Fibroblast of pulmonary artery (primary cell): Measurements from ENCODE around the gene ZCCHC14.
"Not testable (repeated sequence)": the region's sequence is repeated elsewhere in the genome, so short reads cannot be mapped to it uniquely, and the experiment has no call there.

Source experiments
- DNase-seq: peaks from one replicate; pipeline ENCODE4 v3.0.0-alpha.2; 2010; ENCODE audit warnings: low read depth
- H3K4me3 ChIP-seq: replicated peaks from 2 replicates; pipeline ENCODE4 v1.5.1; 2011; ENCODE audit warnings: low read depth, mild to moderate bottlenecking, control low read depth, low read length, moderate library complexity
- CTCF ChIP-seq: IDR thresholded peaks from 2 replicates; pipeline ENCODE4 v1.5.1; 2011; ENCODE audit warnings: mild to moderate bottlenecking, control low read depth, low read length, inconsistent platforms; ENCODE audit errors: missing control alignments

ZCCHC14 gene

DNA sequence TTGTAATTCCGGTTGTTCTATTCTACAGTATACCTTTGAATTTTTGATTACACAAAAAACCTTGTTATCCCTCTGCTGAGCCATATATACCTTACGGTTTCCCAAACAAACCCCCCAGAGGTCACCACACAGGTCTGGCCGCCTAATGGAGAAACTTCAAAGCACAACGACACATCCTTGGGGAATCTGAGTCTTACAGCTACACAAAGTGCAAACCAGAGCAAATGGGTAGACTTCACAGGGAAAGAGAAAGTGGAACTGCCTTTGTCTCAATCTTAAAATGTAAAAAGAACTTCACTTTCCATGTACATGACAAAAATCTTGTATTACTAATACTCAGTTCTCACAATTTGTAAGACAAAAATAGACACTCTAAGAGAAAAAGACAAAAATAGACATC is 111.9 kb downstream of the ZCCHC14 start:
- H3K4me3 ChIP-seq = peak overlapping the region; percentile 73
- peak; percentile 44 for DNase-seq
- peak; percentile 4 for TF ChIP-seq CTCF

- no peak for DNase-seq
- no peak overlapping the region for H3K4me3 ChIP-seq
- TF ChIP-seq CTCF = no peak
Observed at GRCh38 chr16:87380403-87380802, 112.4 kb downstream of the ZCCHC14 start.

DNA sequence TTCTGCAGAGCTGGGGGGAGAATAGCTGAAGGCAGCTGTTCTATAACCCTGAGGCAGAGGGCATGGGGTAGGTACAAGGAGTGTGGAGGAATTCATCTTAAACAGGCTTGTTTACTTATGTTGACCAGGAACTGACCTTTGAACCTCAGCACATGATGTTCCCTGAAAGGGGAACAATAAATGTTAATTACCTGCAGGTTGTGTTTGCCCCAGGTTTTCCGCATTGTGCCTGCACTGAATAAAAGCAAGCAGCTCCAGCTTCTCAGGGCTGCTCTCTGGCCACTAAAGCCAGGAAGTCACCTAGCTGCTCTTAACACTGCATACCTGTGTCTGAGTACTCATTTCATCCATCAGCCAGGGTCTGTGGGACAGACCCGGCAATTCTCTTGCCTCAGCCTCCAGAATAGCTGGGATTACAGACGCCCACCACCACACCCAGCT is 113.5 kb downstream of the ZCCHC14 start:
- not testable (repeated sequence) for H3K4me3 ChIP-seq, DNase-seq

DNA sequence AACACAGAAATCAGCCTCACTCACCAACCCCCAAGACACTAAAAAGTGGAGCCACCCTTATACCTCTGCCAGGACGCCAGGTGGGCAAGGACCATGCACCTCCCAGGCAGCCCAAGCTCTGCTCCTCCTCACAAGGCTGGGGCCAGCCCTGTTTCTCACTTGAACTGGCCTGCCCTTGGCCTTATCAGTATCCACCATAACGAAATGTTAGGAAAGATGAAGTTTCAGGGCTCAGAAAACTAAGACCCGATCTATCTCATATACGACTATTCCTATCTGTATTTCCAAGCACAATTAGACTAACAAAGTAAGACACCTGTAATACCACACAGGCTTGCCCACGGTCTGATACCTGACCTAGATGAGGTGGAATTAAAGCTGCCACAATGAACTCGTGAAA is 116.2 kb downstream of the ZCCHC14 start:
- no peak overlapping the region for H3K4me3 ChIP-seq
- DNase-seq = no peak
- TF ChIP-seq CTCF = no peak

GRCh38 chr16:87375426-87376135 is 117.2 kb downstream of the ZCCHC14 start:
- peak; percentile 38 for DNase-seq

GRCh38 chr16:87374313-87374712 is 118.5 kb downstream of the ZCCHC14 start:
- no peak for TF ChIP-seq CTCF
- no peak for DNase-seq
- no peak overlapping the region for H3K4me3 ChIP-seq

More at GRCh38 chr16:87375426-87376135, 117.2 kb downstream of the ZCCHC14 start:
- TF ChIP-seq CTCF = no peak
- no peak overlapping the region for H3K4me3 ChIP-seq

- no peak for TF ChIP-seq CTCF
- no peak for DNase-seq
- H3K4me3 ChIP-seq = no peak overlapping the region
Observed at GRCh38 chr16:87372305-87372704, 120.5 kb downstream of the ZCCHC14 start.
